HG03066 (cell line): ENCODE results near the gene CYTH3.
"Not testable (repeated sequence)": the region's sequence is repeated elsewhere in the genome, so short reads cannot be mapped to it uniquely, and the experiment has no call there.

Experiments
- ATAC-seq: cut with Tn5 transposase; IDR thresholded peaks from one replicate; pipeline ENCODE4 v1.9.1; 2021; ENCODE audit warnings: low read depth; ENCODE audit not compliant: unreplicated experiment

CYTH3 gene

GRCh38 chr7:6235029-6235871, 37.2 kb downstream of the CYTH3 start:
- ATAC-seq: no peak

GRCh38 chr7:6234384-6234783, 38.0 kb downstream of the CYTH3 start:
- peak; percentile 48 for ATAC-seq

- ATAC-seq: no peak
Measured at GRCh38 chr7:6232534-6232933, 39.9 kb downstream of the CYTH3 start.

GRCh38 chr7:6232116-6232515, 40.3 kb downstream of the CYTH3 start:
- ATAC-seq: no peak

- no peak for ATAC-seq
Measured at GRCh38 chr7:6231184-6231583, 41.2 kb downstream of the CYTH3 start.

- ATAC-seq: not testable (repeated sequence)
Measured at GRCh38 chr7:6229284-6229683, 43.1 kb downstream of the CYTH3 start.

- peak; percentile 88 for ATAC-seq
Measured at GRCh38 chr7:6228361-6229229, 43.8 kb downstream of the CYTH3 start.

- ATAC-seq: no peak
Measured at GRCh38 chr7:6227294-6227846, 45.1 kb downstream of the CYTH3 start.

- no peak for ATAC-seq
Measured at GRCh38 chr7:6226194-6226799, 46.1 kb downstream of the CYTH3 start.

GRCh38 chr7:6223411-6223810, 49.0 kb downstream of the CYTH3 start:
- not testable (repeated sequence) for ATAC-seq

- ATAC-seq: not testable (repeated sequence)
Measured at GRCh38 chr7:6223010-6223409, 49.4 kb downstream of the CYTH3 start.

GRCh38 chr7:6221340-6222319, 50.8 kb downstream of the CYTH3 start:
- ATAC-seq: no peak

- ATAC-seq: no peak
Measured at GRCh38 chr7:6218329-6218728, 54.1 kb downstream of the CYTH3 start.

GRCh38 chr7:6212008-6212407, 60.4 kb downstream of the CYTH3 start:
- ATAC-seq: no peak

- ATAC-seq: no peak
Measured at GRCh38 chr7:6210621-6211372, 61.6 kb downstream of the CYTH3 start.

GRCh38 chr7:6209340-6209739, 63.1 kb downstream of the CYTH3 start:
- ATAC-seq: no peak

GRCh38 chr7:6208573-6209328, 63.7 kb downstream of the CYTH3 start:
- no peak for ATAC-seq

GRCh38 chr7:6205971-6206660, 66.3 kb downstream of the CYTH3 start:
- no peak for ATAC-seq
